Central memory CD8-positive, alpha-beta T cell (primary cell): ENCODE data around the gene SYCP2L.
"Not testable (repeated sequence)": the region's sequence is repeated elsewhere in the genome, so short reads cannot be mapped to it uniquely, and the experiment has no call there.

ENCODE experiments used
- ATAC-seq: fragments of 150-1000 bp; cut with Tn5 transposase; replicated peaks from 2 replicates; pipeline ENCODE4 v1.10.0; 2022; ENCODE audit warnings: mild to moderate bottlenecking, moderate FRiP score, moderate number of reproducible peaks; ENCODE audit not compliant: poor library complexity, severe bottlenecking; ENCODE audit errors: extremely low read depth
- DNase-seq, 2 donors: peaks; one replicate each; pipeline ENCODE4 v3.0.0; 2021; ENCODE audit warnings: low spot score in 2 of 2
- H3K27ac Mint-ChIP-seq: one replicate; pipeline ENCODE4 v1.8.0; 2022; ENCODE audit warnings: low read depth, mild to moderate bottlenecking, moderate library complexity, mixed read lengths
- H3K27me3 Mint-ChIP-seq: one replicate; pipeline ENCODE4 v1.8.0; 2022; ENCODE audit warnings: mixed read lengths
- H3K36me3 Mint-ChIP-seq: one replicate; pipeline ENCODE4 v1.8.0; 2022; ENCODE audit warnings: mild to moderate bottlenecking, moderate library complexity, mixed read lengths; ENCODE audit not compliant: insufficient read depth
- H3K4me1 Mint-ChIP-seq: one replicate; pipeline ENCODE4 v1.8.0; 2022; ENCODE audit warnings: mixed read lengths
- H3K4me3 Mint-ChIP-seq: one replicate; pipeline ENCODE4 v1.8.0; 2022; ENCODE audit warnings: mild to moderate bottlenecking, moderate library complexity, mixed read lengths
- H3K9me3 Mint-ChIP-seq: one replicate; pipeline ENCODE4 v1.8.0; 2022; ENCODE audit warnings: mixed read lengths

Gene SYCP2L

GRCh38 chr6:11003297-11003696 is 116.4 kb downstream of the SYCP2L start:
- ATAC-seq, DNase-seq, H3K4me1 Mint-ChIP-seq, H3K4me3 Mint-ChIP-seq, H3K27ac Mint-ChIP-seq, H3K36me3 Mint-ChIP-seq, H3K9me3 Mint-ChIP-seq: not testable (repeated sequence)
- peaks cover 50% of the 10 kb centered on the region for H3K27me3 Mint-ChIP-seq

GRCh38 chr6:11006061-11006460 is 119.2 kb downstream of the SYCP2L start:
- Mint-ChIP-seq H3K9me3 (no peaks in the 10 kb centered on the region), H3K4me1 (no peaks in the 10 kb centered on the region), H3K27me3 (peaks cover 53% of the 10 kb centered on the region), H3K4me3 (no peak overlapping the region), H3K36me3 (no peaks in the 10 kb centered on the region), H3K27ac (no peak overlapping the region)
- no peak for DNase-seq
- no peak for ATAC-seq

DNA sequence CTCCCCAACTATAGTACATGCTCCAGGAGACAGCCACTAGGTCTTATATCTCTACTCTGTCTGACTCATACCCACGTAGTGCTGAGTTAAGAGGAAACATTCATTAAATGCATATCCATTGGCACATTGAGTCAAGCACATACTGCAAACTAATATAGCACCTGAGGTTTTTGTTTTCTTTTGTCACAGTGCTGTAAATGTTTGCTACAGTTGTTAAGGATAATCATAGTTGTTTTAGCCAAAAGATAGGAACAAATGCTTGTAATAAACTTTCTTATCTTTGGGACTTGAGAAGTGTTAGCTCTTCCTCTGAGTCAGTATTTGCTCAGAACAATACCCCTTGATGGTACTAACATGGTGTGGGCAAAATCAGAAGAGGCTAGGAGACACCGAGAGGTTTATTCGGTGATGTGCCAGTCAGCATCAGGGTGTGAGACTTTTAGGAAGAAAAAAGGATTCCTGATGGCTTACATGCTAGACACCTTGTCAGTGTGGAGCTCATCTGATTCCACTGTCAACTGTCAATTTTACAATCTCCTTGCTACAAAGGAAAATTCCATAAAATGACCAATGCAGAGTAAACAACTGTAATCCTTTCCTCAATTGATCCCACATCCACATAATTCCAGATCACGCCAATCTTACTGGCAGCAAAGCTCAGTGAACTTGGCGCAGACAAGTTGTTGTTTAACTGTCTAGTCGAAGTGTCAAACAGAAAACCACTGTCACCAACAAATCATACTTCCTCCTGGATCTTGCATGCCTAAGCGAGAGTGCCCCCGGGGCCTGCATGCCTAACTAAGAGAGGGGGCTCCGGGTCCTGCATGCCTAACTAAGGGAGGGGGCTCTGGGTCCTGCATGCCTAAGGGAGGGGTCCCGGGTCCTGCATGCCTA is 121.1 kb downstream of the SYCP2L start:
- Mint-ChIP-seq H3K36me3 (no peaks in the 10 kb centered on the region), H3K27ac (no peak overlapping the region), H3K9me3 (no peaks in the 10 kb centered on the region), H3K4me3 (no peak overlapping the region), H3K27me3 (peaks cover 45% of the 10 kb centered on the region), H3K4me1 (no peaks in the 10 kb centered on the region)
- DNase-seq (no peak), ATAC-seq (no peak)

DNA sequence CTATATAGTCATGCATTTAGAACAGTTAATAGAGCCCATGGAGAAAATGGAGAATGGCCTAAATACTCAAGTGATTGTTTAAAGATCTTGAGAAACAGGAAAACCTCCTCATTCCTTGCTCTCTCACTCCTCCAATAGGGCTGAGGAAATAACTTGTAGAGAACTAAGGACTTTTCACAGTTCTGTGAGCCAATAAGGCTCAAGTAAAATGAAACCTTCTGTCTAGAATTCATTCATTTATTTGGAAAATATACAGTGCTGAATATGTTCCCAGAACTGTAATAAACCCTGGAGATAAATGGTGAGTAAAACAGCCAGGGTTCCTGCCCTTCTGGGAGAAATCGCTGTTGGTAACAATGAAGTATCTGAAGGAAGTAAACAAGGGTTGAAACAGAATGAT is 122.0 kb downstream of the SYCP2L start:
- Mint-ChIP-seq H3K27ac (no peak overlapping the region), H3K9me3 (no peaks in the 10 kb centered on the region), H3K36me3 (no peaks in the 10 kb centered on the region), H3K4me1 (no peaks in the 10 kb centered on the region), H3K27me3 (peaks cover 46% of the 10 kb centered on the region), H3K4me3 (no peak overlapping the region)
- ATAC-seq (no peak), DNase-seq (no peak)

DNA sequence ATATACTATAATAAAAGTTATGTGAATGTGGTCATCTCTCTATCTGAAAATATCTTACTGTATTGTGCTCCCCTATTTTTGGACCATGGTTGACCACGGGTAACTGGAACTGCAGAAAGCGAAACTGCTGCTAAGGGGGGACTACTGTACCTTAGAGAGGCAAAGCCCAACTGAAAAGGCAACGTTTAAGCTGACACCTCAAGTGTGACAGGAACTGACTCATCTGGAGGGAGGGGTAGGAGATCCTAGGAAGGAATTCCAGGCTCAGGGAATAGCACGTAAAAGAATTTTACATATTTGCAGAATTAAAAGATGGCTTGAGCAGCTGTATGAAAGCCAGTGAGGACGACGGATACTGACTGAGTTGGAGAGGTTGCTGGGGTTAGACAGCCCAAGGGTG is 122.5 kb downstream of the SYCP2L start:
- no peaks in the 10 kb centered on the region for H3K4me1 Mint-ChIP-seq
- no peaks in the 10 kb centered on the region for H3K9me3 Mint-ChIP-seq
- DNase-seq (no peak), ATAC-seq (no peak)
- H3K27me3 Mint-ChIP-seq, result peaks cover 49% of the 10 kb centered on the region
- H3K36me3 Mint-ChIP-seq, result no peaks in the 10 kb centered on the region
- no peak overlapping the region for H3K4me3 Mint-ChIP-seq
- no peak overlapping the region for H3K27ac Mint-ChIP-seq

GRCh38 chr6:11011787-11012234 is 125.0 kb downstream of the SYCP2L start:
- DNase-seq, result no peak
- Mint-ChIP-seq H3K4me3 (no peak overlapping the region), H3K27me3 (peaks cover 64% of the 10 kb centered on the region), H3K27ac (no peak overlapping the region), H3K36me3 (no peaks in the 10 kb centered on the region), H3K9me3 (no peaks in the 10 kb centered on the region), H3K4me1 (no peaks in the 10 kb centered on the region)
- ATAC-seq, result no peak

DNA sequence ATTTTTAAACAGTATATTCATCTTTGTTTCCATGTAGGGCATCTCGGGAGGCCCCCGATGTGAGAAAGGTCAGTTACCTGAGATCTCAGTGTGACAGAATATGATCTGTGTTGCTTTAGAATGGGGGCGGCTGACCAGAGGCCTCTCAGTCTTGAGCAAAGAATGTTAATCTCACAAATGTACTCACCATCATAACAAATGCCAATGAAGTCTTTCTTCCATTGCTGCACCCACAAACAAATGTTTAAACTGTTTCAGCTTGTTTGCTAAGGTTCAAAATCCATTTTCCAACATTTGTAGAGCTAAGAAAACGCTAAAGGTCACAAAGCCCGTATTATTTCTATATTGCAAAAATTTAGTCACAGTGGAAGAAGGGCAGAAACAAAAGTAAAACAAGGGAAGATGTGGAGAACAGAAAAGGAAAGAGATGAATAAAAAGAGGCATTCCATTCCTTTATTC is 125.5 kb downstream of the SYCP2L start:
- Mint-ChIP-seq H3K27me3 (peaks cover 59% of the 10 kb centered on the region), H3K36me3 (no peaks in the 10 kb centered on the region), H3K4me1 (no peaks in the 10 kb centered on the region), H3K27ac (no peak overlapping the region), H3K4me3 (no peak overlapping the region), H3K9me3 (no peaks in the 10 kb centered on the region)
- DNase-seq (no peak), ATAC-seq (no peak)

- Mint-ChIP-seq H3K4me1 (no peaks in the 10 kb centered on the region), H3K4me3 (no peak overlapping the region), H3K36me3 (no peaks in the 10 kb centered on the region), H3K27ac (no peak overlapping the region), H3K9me3 (no peaks in the 10 kb centered on the region), H3K27me3 (peaks cover 55% of the 10 kb centered on the region)
- ATAC-seq, result no peak
- no peak for DNase-seq
These were observed 126.3 kb downstream of the SYCP2L start for GRCh38 chr6:11012976-11013720.

DNA sequence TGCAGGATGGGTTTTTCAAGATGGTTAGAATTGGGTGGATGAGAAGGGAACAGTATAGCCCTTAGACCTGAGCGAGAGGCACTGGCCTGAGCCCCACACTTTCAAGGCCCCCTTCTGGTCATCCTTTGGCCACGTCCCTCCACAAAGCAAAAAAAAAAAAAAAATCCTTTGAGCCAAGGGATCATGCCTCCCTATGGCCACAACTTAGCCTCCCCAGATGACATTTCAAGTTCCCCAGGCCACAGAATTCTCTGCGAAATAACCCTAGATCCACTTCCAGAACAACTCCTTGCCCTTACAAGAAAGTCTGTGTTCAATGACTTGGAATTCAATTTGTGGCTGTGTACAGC is 126.8 kb downstream of the SYCP2L start:
- Mint-ChIP-seq H3K36me3 (no peaks in the 10 kb centered on the region), H3K27ac (no peak overlapping the region), H3K27me3 (peaks cover 55% of the 10 kb centered on the region), H3K4me3 (no peak overlapping the region), H3K4me1 (no peaks in the 10 kb centered on the region), H3K9me3 (no peaks in the 10 kb centered on the region)
- DNase-seq (no peak), ATAC-seq (no peak)

- Mint-ChIP-seq H3K27me3 (peaks cover 45% of the 10 kb centered on the region), H3K4me1 (no peaks in the 10 kb centered on the region), H3K4me3 (no peak overlapping the region), H3K9me3 (no peaks in the 10 kb centered on the region), H3K27ac (no peak overlapping the region), H3K36me3 (no peaks in the 10 kb centered on the region)
- no peak for DNase-seq
- ATAC-seq, result no peak
These were observed 128.2 kb downstream of the SYCP2L start for GRCh38 chr6:11015102-11015501.

GRCh38 chr6:11016452-11016851 is 129.6 kb downstream of the SYCP2L start:
- Mint-ChIP-seq H3K9me3 (no peaks in the 10 kb centered on the region), H3K27me3 (peaks cover 53% of the 10 kb centered on the region), H3K4me3 (no peak overlapping the region), H3K4me1 (no peaks in the 10 kb centered on the region), H3K36me3 (no peaks in the 10 kb centered on the region), H3K27ac (no peak overlapping the region)
- ATAC-seq, result no peak
- no peak for DNase-seq

DNA sequence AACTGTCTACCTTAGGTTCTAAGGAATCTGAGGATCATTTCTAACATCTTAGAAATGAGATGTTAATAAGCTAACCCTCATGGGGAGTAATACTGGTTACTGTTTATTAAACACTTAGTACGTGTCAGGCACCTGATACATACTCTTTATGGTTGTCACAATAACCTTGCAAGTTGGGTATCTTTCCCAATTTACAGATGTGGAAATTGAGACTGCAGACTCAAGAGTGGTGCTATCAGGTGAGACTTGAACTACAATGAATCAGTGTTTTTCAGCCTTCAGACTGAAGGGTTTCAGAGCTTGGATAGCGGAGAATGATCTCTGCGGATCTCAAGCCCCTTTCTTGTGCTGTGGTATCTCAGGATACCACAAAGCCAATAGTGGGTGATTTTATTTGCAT is 130.2 kb downstream of the SYCP2L start:
- Mint-ChIP-seq H3K9me3 (no peaks in the 10 kb centered on the region), H3K36me3 (no peaks in the 10 kb centered on the region), H3K4me1 (no peaks in the 10 kb centered on the region), H3K27me3 (peaks cover 59% of the 10 kb centered on the region), H3K27ac (no peak overlapping the region), H3K4me3 (no peak overlapping the region)
- DNase-seq (no peak), ATAC-seq (no peak)

GRCh38 chr6:11018225-11018624 is 131.4 kb downstream of the SYCP2L start:
- Mint-ChIP-seq H3K4me3 (no peak overlapping the region), H3K27ac (no peak overlapping the region), H3K36me3 (no peaks in the 10 kb centered on the region)

More at GRCh38 chr6:11018225-11018624, 131.4 kb downstream of the SYCP2L start:
- Mint-ChIP-seq H3K4me1 (no peaks in the 10 kb centered on the region), H3K27me3 (peaks cover 53% of the 10 kb centered on the region), H3K9me3 (no peaks in the 10 kb centered on the region)
- DNase-seq (no peak), ATAC-seq (no peak)
